Left ventricle myocardium inferior (tissue), 1 donor: ENCODE results near the gene TMC6. TPM values are rescaled to one million over a fixed set of nuclear protein-coding genes. Genes with fewer than 3 reads are reported as not detected.
A peak's percentile ranks its signal among the peaks of the same experiment; 100 is the strongest.

Experiments used
- DNase-seq: peaks from one replicate; pipeline ENCODE4 v3.0.0-alpha.2; 2020
- H3K27ac ChIP-seq: fragments of 200-600 bp; replicated peaks from 2 replicates; pipeline ENCODE4 v1.8.0; 2021
- H3K27me3 ChIP-seq: fragments of 200-600 bp; 2 replicates; pipeline ENCODE4 v1.8.0; 2021; ENCODE audit warnings: low read depth
- H3K36me3 ChIP-seq: fragments of 200-600 bp; 2 replicates; pipeline ENCODE4 v1.8.0; 2021
- H3K4me1 ChIP-seq: fragments of 200-600 bp; 2 replicates; pipeline ENCODE4 v1.8.0; 2021
- H3K4me3 ChIP-seq: fragments of 200-600 bp; 2 replicates; pipeline ENCODE4 v1.8.0; 2021; ENCODE audit warnings: mild to moderate bottlenecking, moderate library complexity
- H3K9me3 ChIP-seq: fragments of 200-600 bp; replicated peaks from 2 replicates; pipeline ENCODE4 v1.8.0; 2021
- CTCF ChIP-seq: fragments of 200-600 bp; IDR thresholded peaks from 2 replicates; pipeline ENCODE4 v1.8.0; 2021; ENCODE audit warnings: antibody characterized with exemption, mild to moderate bottlenecking, borderline replicate concordance
- intact Hi-C: fragments of 100-400 bp; cut with micrococcal nuclease; formaldehyde crosslinking; loops from one replicate; pipeline ENCODE4 v1.11.0; 2022
- total RNA-seq: library from RNA; stranded (reverse); fragmentation: NEBNext Ultra II Directional; extraction: Animal tissue kit (Norgen Biotek cat#: 25700); gene quantifications from one replicate; pipeline ENCODE4 v1.2.1, GENCODE V29; 2021
- donor health status: DM: no; HTN: yes; CAD: no; lungs with severe emphysema.

The TMC6 gene
- total RNA-seq, 1 donor from 2014 or later, result 39.5 TPM

- intact Hi-C loops, result loop anchor here (5.0 kb wide), 1 partner anchor 66 kb away; no protein-coding TSS in a partner anchor
- peak; percentile 12 for DNase-seq
- Histone ChIP-seq H3K36me3 (peaks cover 14% of the 10 kb centered on the region), H3K9me3 (no peaks in the 10 kb centered on the region), H3K27ac (peak overlapping the region; percentile 65), H3K4me1 (peaks cover 65% of the 10 kb centered on the region), H3K27me3 (no peaks in the 10 kb centered on the region), H3K4me3 (no peak overlapping the region)
- no peak for TF ChIP-seq CTCF
Measured at GRCh38 chr17:78111016-78111726, 17.4 kb downstream of the TMC6 start.

GRCh38 chr17:78110363-78111015, 18.1 kb downstream of the TMC6 start:
- peaks cover 65% of the 10 kb centered on the region for H3K4me1 ChIP-seq
- H3K27me3 ChIP-seq, result no peaks in the 10 kb centered on the region
- intact Hi-C loops, result loop anchor here (5.0 kb wide), 1 partner anchor 67 kb away; no protein-coding TSS in a partner anchor
- no peak for TF ChIP-seq CTCF
- DNase-seq, result peak; percentile 42
- peaks cover 20% of the 10 kb centered on the region for H3K36me3 ChIP-seq
- H3K4me3 ChIP-seq, result no peak overlapping the region
- H3K27ac ChIP-seq, result peak overlapping the region; percentile 65
- no peaks in the 10 kb centered on the region for H3K9me3 ChIP-seq

- peak; percentile 5 for DNase-seq
- intact Hi-C loops, result no loop called here
- Histone ChIP-seq H3K9me3 (no peaks in the 10 kb centered on the region), H3K4me1 (peaks cover 56% of the 10 kb centered on the region), H3K27ac (peak overlapping the region; percentile 21), H3K27me3 (no peaks in the 10 kb centered on the region), H3K4me3 (no peak overlapping the region), H3K36me3 (peaks cover 31% of the 10 kb centered on the region)
- TF ChIP-seq CTCF, result no peak
Measured at GRCh38 chr17:78109489-78109761, 19.1 kb downstream of the TMC6 start.

GRCh38 chr17:78108726-78109488, 19.6 kb downstream of the TMC6 start:
- peaks cover 36% of the 10 kb centered on the region for H3K36me3 ChIP-seq
- H3K9me3 ChIP-seq, result no peaks in the 10 kb centered on the region
- no peaks in the 10 kb centered on the region for H3K27me3 ChIP-seq
- intact Hi-C loops, result no loop called here
- no peak overlapping the region for H3K4me3 ChIP-seq
- H3K4me1 ChIP-seq, result peaks cover 51% of the 10 kb centered on the region
- peak; percentile 23 for DNase-seq
- peak overlapping the region; percentile 21 for H3K27ac ChIP-seq
- no peak for TF ChIP-seq CTCF

GRCh38 chr17:78107976-78108725, 20.4 kb downstream of the TMC6 start:
- intact Hi-C loops, result no loop called here
- peak; percentile 12 for DNase-seq
- Histone ChIP-seq H3K27ac (peak overlapping the region; percentile 21), H3K36me3 (peaks cover 44% of the 10 kb centered on the region), H3K4me1 (peaks cover 45% of the 10 kb centered on the region), H3K4me3 (no peak overlapping the region), H3K9me3 (no peaks in the 10 kb centered on the region), H3K27me3 (no peaks in the 10 kb centered on the region)
- no peak for TF ChIP-seq CTCF
